Lower lobe of right lung (tissue), 2 donors: ENCODE data around the gene PPIL6. TPM values are rescaled to one million over a fixed set of nuclear protein-coding genes. Genes with fewer than 3 reads are reported as not detected.

Experiments
- ATAC-seq, 2 donors: fragments of 200-7000 bp; cut with Tn5 transposase; one replicate each; pipeline ENCODE4 v1.9.1; 2020 to 2022; ENCODE audit warnings: mild to moderate bottlenecking in 2 of 2, moderate library complexity in 2 of 2
- DNase-seq: peaks from one replicate; pipeline ENCODE4 v3.0.0-alpha.2; 2020
- H3K27ac ChIP-seq: fragments of 200-600 bp; one replicate; pipeline ENCODE4 v1.8.0; 2022
- H3K27me3 ChIP-seq: fragments of 200-600 bp; one replicate; pipeline ENCODE4 v1.8.0; 2022; ENCODE audit warnings: low read depth
- H3K36me3 ChIP-seq: fragments of 200-600 bp; one replicate; pipeline ENCODE4 v1.8.0; 2022; ENCODE audit warnings: mild to moderate bottlenecking
- H3K4me1 ChIP-seq: fragments of 200-600 bp; one replicate; pipeline ENCODE4 v1.8.0; 2022
- H3K4me3 ChIP-seq: fragments of 200-600 bp; one replicate; pipeline ENCODE4 v1.8.0; 2022; ENCODE audit warnings: mild to moderate bottlenecking
- H3K9me3 ChIP-seq: fragments of 200-600 bp; one replicate; pipeline ENCODE4 v1.8.0; 2022
- intact Hi-C: fragments of 100-400 bp; cut with DNase I; formaldehyde crosslinking; loops from one replicate; pipeline ENCODE4 v1.11.0; 2022
- total RNA-seq: library from RNA; stranded (reverse); fragmentation: NEBNext Ultra II Directional; extraction: Animal tissue kit (Norgen Biotek cat#: 25700); gene quantifications from one replicate; pipeline ENCODE4 v1.2.1, GENCODE V29; 2021
- TF ChIP-seq, protein P1 (sequence below): fragments of 200-600 bp; IDR thresholded peaks from one replicate; pipeline ENCODE4 v1.8.0; 2022; ENCODE audit warnings: antibody characterized with exemption, mild to moderate bottlenecking
- donor health status: DM: no; HTN: yes; CAD: no; lungs with severe emphysema.

Gene PPIL6
- total RNA-seq, 1 donor from 2014 or later: 10.6 TPM

DNA sequence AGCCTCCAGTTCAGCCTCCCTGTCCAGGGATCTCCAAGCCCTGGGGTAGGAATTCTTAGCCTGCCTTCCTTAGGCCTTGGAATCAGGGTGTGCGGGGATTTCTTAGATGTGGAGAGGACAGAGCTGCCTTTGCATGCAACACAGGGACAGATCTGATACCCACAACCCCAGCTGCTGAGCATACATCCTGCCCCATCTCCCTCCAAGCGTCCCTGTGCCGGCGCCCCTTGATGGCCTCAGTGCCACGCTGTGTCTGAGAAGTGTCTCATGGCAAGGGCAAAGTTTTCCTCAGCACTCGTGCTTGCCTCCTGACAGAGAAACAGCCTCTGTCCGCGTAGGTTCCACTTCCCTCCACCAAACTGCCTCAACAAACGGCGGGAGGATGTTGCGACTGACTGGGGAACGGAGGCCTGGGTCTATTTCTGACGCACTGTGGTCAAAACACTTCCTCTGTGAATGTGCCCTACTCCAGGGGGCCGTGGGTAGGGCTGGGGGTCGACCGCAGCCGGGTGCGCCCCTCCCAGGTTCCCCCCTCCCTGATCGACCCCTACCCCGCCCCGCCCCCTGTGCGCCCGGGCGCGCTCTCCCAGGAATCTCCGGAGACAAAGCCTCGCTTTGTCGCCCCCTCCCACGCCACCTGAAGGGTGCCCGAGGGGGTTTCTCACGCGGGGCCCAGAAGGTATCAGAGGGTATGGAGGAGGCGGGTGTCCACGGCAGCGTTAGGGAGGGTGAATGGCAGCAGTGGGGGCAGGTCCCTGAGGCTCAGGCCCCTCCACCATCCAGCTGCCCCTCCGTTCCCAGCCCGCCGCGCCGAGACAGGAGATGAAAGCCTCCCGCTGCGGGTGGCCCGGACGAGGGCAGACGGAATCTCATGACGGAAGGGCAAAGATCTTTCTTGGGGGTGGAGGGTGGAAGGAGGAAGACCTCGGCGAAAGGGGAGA, 14.3 kb upstream of the PPIL6 start:
- DNase-seq (peak; percentile 76), ATAC-seq (peak; percentile 17 to 49)
- Histone ChIP-seq H3K27me3 (no peaks in the 10 kb centered on the region), H3K4me1 (peaks cover 49% of the 10 kb centered on the region), H3K36me3 (peaks cover 29% of the 10 kb centered on the region), H3K9me3 (no peaks in the 10 kb centered on the region), H3K4me3 (peak overlapping the region; percentile 86), H3K27ac (peak overlapping the region; percentile 89)
- intact Hi-C loops: no loop called here
- TF ChIP-seq, protein P1, sequence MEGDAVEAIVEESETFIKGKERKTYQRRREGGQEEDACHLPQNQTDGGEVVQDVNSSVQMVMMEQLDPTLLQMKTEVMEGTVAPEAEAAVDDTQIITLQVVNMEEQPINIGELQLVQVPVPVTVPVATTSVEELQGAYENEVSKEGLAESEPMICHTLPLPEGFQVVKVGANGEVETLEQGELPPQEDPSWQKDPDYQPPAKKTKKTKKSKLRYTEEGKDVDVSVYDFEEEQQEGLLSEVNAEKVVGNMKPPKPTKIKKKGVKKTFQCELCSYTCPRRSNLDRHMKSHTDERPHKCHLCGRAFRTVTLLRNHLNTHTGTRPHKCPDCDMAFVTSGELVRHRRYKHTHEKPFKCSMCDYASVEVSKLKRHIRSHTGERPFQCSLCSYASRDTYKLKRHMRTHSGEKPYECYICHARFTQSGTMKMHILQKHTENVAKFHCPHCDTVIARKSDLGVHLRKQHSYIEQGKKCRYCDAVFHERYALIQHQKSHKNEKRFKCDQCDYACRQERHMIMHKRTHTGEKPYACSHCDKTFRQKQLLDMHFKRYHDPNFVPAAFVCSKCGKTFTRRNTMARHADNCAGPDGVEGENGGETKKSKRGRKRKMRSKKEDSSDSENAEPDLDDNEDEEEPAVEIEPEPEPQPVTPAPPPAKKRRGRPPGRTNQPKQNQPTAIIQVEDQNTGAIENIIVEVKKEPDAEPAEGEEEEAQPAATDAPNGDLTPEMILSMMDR: no peak

DNA sequence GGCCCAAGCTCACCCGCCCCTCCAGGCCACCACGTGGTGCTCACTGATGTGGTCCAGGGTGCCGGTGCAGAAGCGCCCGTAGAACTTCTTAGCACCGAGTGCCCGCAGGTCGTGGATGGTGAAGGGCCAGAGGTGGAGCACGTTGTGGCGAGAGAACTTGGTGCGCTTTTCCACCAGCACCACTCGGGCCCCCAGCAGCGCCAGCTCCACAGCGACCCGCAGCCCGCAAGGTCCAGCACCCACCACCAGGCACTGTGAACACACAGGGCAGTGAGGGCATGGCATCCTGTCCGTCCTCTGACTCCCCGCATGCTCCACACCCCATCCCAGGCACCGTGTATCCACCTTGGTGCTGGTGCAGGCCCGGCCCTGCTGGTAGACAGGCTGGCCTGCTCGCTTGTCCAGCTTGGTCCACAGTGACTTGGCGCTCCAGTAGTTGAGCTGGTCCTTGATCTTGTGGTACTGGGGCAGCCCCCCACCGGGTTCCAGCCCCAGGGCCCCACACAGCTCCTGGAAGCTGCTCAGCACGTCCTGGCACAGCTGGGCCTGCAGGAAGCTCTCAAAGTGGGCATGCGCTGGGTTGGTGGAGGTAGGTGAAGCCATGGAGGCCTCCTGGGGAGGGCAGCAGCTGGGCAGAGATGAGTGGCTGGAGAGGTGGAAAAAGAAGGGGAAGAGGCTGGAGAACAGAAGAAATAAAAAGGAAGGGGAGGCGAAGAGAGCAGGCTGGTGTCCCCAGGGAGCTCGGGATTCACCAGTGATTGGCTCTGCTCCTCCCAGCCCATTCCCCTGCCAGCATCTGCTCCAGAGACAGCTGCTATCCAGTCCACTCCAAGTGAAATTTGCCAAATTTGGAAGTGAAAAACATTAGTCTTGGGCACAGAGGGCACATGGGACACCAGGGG, 13.4 kb upstream of the PPIL6 start:
- Histone ChIP-seq H3K4me1 (peaks cover 44% of the 10 kb centered on the region), H3K4me3 (peak overlapping the region; percentile 86), H3K9me3 (no peaks in the 10 kb centered on the region), H3K36me3 (peaks cover 29% of the 10 kb centered on the region), H3K27ac (peak overlapping the region; percentile 89), H3K27me3 (no peaks in the 10 kb centered on the region)
- DNase-seq: no peak
- intact Hi-C loops: no loop called here
- TF ChIP-seq, protein P1: no peak
- no peak for ATAC-seq

DNA sequence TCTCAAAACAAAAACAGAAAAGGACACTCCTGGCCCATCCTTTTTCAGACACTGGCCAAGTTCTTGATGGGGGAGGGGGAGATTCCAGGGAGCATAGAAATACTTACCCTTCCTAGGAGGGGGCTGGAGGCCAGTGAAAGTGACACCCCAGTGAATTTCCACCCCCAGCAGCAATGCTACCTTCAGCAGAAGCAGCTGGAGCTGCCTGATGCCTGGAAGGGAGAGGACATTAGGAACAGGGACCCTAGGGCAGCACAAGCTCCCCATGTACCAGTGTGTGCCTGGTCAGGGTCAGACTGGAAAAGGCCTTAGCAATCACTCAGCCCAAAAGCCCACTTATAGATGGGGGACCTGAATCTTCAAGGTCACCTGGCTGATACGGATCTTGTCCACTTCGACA, 12.7 kb upstream of the PPIL6 start:
- ATAC-seq (no peak), DNase-seq (no peak)
- Histone ChIP-seq H3K27ac (no peak overlapping the region), H3K4me1 (peaks cover 37% of the 10 kb centered on the region), H3K4me3 (no peak overlapping the region), H3K36me3 (peaks cover 29% of the 10 kb centered on the region), H3K27me3 (no peaks in the 10 kb centered on the region), H3K9me3 (no peaks in the 10 kb centered on the region)
- intact Hi-C loops: no loop called here
- TF ChIP-seq, protein P1: no peak

DNA sequence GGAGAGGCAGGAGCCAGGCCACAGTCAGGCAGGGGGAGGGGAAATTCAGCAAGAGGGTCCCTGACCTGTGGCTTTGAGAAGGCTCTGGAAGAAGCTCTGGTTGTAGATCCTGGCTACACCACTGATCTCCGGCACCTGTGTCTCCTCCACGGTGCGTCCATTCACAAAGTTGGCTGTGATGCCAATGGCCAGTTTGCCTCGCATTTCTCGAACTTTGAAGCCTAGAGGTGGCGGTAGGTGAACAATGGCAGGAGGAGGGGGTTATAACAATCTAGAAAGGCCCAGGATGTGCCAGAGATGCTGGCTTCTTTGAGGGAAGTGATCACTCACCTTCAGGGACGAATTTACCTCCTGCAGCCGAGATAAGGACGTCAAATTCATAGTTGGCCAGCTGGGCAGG, 11.8 kb upstream of the PPIL6 start:
- Histone ChIP-seq H3K27ac (no peak overlapping the region), H3K36me3 (peaks cover 29% of the 10 kb centered on the region), H3K4me1 (peaks cover 27% of the 10 kb centered on the region), H3K27me3 (no peaks in the 10 kb centered on the region), H3K9me3 (no peaks in the 10 kb centered on the region), H3K4me3 (no peak overlapping the region)
- ATAC-seq (no peak), DNase-seq (no peak)
- TF ChIP-seq, protein P1: no peak
- intact Hi-C loops: no loop called here

DNA sequence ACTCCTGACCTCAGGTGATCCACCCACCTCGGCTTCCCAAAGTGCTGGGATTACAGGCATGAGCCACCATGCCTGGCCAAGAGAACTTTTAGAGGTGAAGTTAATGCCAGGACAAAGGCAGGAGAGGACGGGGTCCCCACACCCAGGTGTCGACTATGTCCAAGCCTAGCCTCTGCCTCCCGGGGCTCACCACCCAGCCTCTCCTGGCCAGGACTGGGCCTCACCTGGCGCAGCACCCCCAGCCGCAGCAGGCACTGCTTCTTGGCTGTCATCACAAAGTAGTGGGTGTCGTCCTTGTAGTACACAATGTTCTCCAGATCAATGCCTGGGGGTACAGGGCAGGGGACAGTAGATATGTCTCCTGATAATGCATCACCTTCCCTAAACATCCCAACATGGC, 10.9 kb upstream of the PPIL6 start:
- H3K27ac ChIP-seq: no peak overlapping the region
- ATAC-seq: no peak
- H3K36me3 ChIP-seq: peaks cover 37% of the 10 kb centered on the region
- TF ChIP-seq, protein P1: no peak
- no peak overlapping the region for H3K4me3 ChIP-seq
- intact Hi-C loops: no loop called here
- no peaks in the 10 kb centered on the region for H3K27me3 ChIP-seq
- H3K9me3 ChIP-seq: no peaks in the 10 kb centered on the region
- DNase-seq: no peak
- peaks cover 19% of the 10 kb centered on the region for H3K4me1 ChIP-seq
